Measurements from ENCODE around the gene UMAD1. TPM values are rescaled to one million over a fixed set of nuclear protein-coding genes. Genes with fewer than 3 reads are reported as not detected.

Gene UMAD1
- total and polyA plus RNA-seq, 8 donors, result 5.0 to 20.8 (median 17.2) TPM

- Histone ChIP-seq H3K9me3 (no peaks in the 10 kb centered on the region), H3K4me3 (no peak overlapping the region), H3K36me3 (no peaks in the 10 kb centered on the region), H3K27me3 (no peaks in the 10 kb centered on the region), H3K27ac (no peak overlapping the region), H3K4me1 (peaks cover 9 to 14% (median 10%) of the 10 kb centered on the region in 3 donors)
- ATAC-seq (no peak), FAIRE-seq (no peak), DNase-seq (no peak)
- intact Hi-C loops (cut with DNase I), result no loop called here
- TF ChIP-seq CTCF (IDR thresholded peaks at IDR 0.05), result no peak
Observed at GRCh38 chr7:7924303-7924702, 283.8 kb downstream of the UMAD1 start.

Other genes with a start within 250 kb of the UMAD1 start
- 1 to 10 TPM in 4 of 6 donors, under 1 TPM in 2; 0.84 to 6.9 (median 2.8) TPM for gene COL28A1, start 104.9 kb upstream of the UMAD1 start, total RNA-seq
- 10 to 100 TPM in 1 of 2 donors, 1 to 10 TPM in 1; 9.4 to 14.4 TPM for gene COL28A1, start 104.9 kb upstream of the UMAD1 start, polyA plus RNA-seq
- gene MIOS, start 73.9 kb upstream of the UMAD1 start, total RNA-seq, result 10 to 100 TPM; 17.3 to 27.2 (median 20.0) TPM
- 10 to 100 TPM in 1 of 2 donors, 1 to 10 TPM in 1; 8.1 to 14.3 TPM for gene MIOS, start 73.9 kb upstream of the UMAD1 start, polyA plus RNA-seq
- gene RPA3, start 77.9 kb downstream of the UMAD1 start, total RNA-seq, result 10 to 100 TPM in 3 of 6 donors, 1 to 10 TPM in 3; 5.2 to 13.4 (median 9.6) TPM
- 10 to 100 TPM in 1 of 2 donors, 1 to 10 TPM in 1; 7.5 to 16.0 TPM for gene RPA3, start 77.9 kb downstream of the UMAD1 start, polyA plus RNA-seq